H9 (cell line): Measurements from ENCODE around the gene CAPN5. TPM values are rescaled to one million over a fixed set of nuclear protein-coding genes. Genes with fewer than 3 reads are reported as not detected.

Source experiments
- DNase-seq: peaks from one replicate; pipeline ENCODE4 v3.0.0-alpha.2; 2017
- H2AFZ ChIP-seq: one replicate; pipeline ENCODE4 v1.6.1; 2013; ENCODE audit warnings: mild to moderate bottlenecking, low read length, control low read depth, moderate library complexity
- H2AK5ac ChIP-seq: 2 replicates; pipeline ENCODE4 v1.6.1; 2013; ENCODE audit warnings: low read length, control low read depth, mixed read lengths; ENCODE audit not compliant: insufficient read length
- H2BK120ac ChIP-seq: one replicate; pipeline ENCODE4 v1.6.1; 2013; ENCODE audit warnings: low read depth, mild to moderate bottlenecking, low read length, control low read depth, inconsistent platforms; ENCODE audit not compliant: poor library complexity, severe bottlenecking
- H2BK12ac ChIP-seq: 2 replicates; pipeline ENCODE4 v1.6.1; 2013; ENCODE audit warnings: low read length, control low read depth, mixed read lengths, low read depth; ENCODE audit not compliant: insufficient read length
- H2BK15ac ChIP-seq: 2 replicates; pipeline ENCODE4 v1.6.1; 2013; ENCODE audit warnings: low read depth, low read length, control low read depth
- H2BK20ac ChIP-seq: one replicate; pipeline ENCODE4 v1.6.1; 2013; ENCODE audit warnings: low read depth, mild to moderate bottlenecking, low read length, control low read depth, inconsistent platforms; ENCODE audit not compliant: poor library complexity, severe bottlenecking
- H2BK5ac ChIP-seq: 2 replicates; pipeline ENCODE4 v1.6.1; 2013; ENCODE audit warnings: low read length, control low read depth, mixed read lengths; ENCODE audit not compliant: insufficient read length
- H3K14ac ChIP-seq: 2 replicates; pipeline ENCODE4 v1.6.1; 2013; ENCODE audit warnings: low read length, control low read depth; ENCODE audit not compliant: insufficient read depth
- H3K18ac ChIP-seq: 2 replicates; pipeline ENCODE4 v1.6.1; 2013; ENCODE audit warnings: low read depth, mild to moderate bottlenecking, mixed read lengths, low read length, control low read depth; ENCODE audit not compliant: insufficient read length
- H3K23ac ChIP-seq: 2 replicates; pipeline ENCODE4 v1.6.1; 2013; ENCODE audit warnings: low read length, control low read depth, mixed read lengths, low read depth; ENCODE audit not compliant: insufficient read length
- H3K23me2 ChIP-seq: 2 replicates; pipeline ENCODE4 v1.6.1; 2013; ENCODE audit warnings: low read depth, mild to moderate bottlenecking, mixed read lengths, low read length, control low read depth; ENCODE audit not compliant: insufficient read length, poor library complexity, severe bottlenecking
- H3K27ac ChIP-seq: 2 replicates; pipeline ENCODE4 v1.5.1; 2013; ENCODE audit warnings: low read length, control low read depth, mixed read lengths, low read depth; ENCODE audit not compliant: insufficient read length
- H3K27me3 ChIP-seq: 2 replicates; pipeline ENCODE4 v1.6.1; 2013; ENCODE audit warnings: low read length, control low read depth, inconsistent platforms; ENCODE audit not compliant: insufficient read depth
- H3K4ac ChIP-seq: 2 replicates; pipeline ENCODE4 v1.6.1; 2013; ENCODE audit warnings: low read depth, mild to moderate bottlenecking, control low read depth, inconsistent platforms, low read length, moderate library complexity
- H3K4me1 ChIP-seq: 2 replicates; pipeline ENCODE4 v1.6.1; 2013; ENCODE audit warnings: low read length, control low read depth, inconsistent platforms; ENCODE audit not compliant: insufficient read depth
- H3K4me2 ChIP-seq: 2 replicates; pipeline ENCODE4 v1.6.1; 2013; ENCODE audit warnings: low read length, control low read depth, mixed read lengths; ENCODE audit not compliant: insufficient read length, insufficient read depth
- H3K56ac ChIP-seq: 2 replicates; pipeline ENCODE4 v1.6.1; 2013; ENCODE audit warnings: low read depth, mild to moderate bottlenecking, mixed read lengths, low read length, control low read depth; ENCODE audit not compliant: insufficient read length
- H3K79me1 ChIP-seq: 2 replicates; pipeline ENCODE4 v1.6.1; 2013; ENCODE audit warnings: low read depth, mild to moderate bottlenecking, moderate library complexity, low read length, control low read depth, inconsistent platforms; ENCODE audit not compliant: insufficient read depth, poor library complexity, severe bottlenecking
- H3K79me2 ChIP-seq: 2 replicates; pipeline ENCODE4 v1.6.1; 2013; ENCODE audit warnings: low read length, control low read depth, inconsistent platforms; ENCODE audit not compliant: insufficient read depth
- H3K9ac ChIP-seq: 2 replicates; pipeline ENCODE4 v1.6.1; 2013; ENCODE audit warnings: low read length, control low read depth, mixed read lengths; ENCODE audit not compliant: insufficient read length; ENCODE audit errors: extremely low read depth
- H3K9me3 ChIP-seq: one replicate; pipeline ENCODE4 v1.6.1; 2013; ENCODE audit warnings: low read depth, low read length, inconsistent platforms; ENCODE audit not compliant: control insufficient read depth
- H3T11ph ChIP-seq: one replicate; pipeline ENCODE4 v1.6.1; 2013; ENCODE audit warnings: mild to moderate bottlenecking, low read length, control low read depth, inconsistent platforms
- H4K20me1 ChIP-seq: one replicate; pipeline ENCODE4 v1.6.1; 2013; ENCODE audit not compliant: control insufficient read depth, insufficient read length, insufficient read depth
- H4K5ac ChIP-seq: 2 replicates; pipeline ENCODE4 v1.6.1; 2013; ENCODE audit warnings: low read depth, mild to moderate bottlenecking, mixed read lengths, low read length, control low read depth; ENCODE audit not compliant: insufficient read length
- H4K8ac ChIP-seq: replicated peaks from 2 replicates; pipeline ENCODE4 v1.6.1; 2013; ENCODE audit warnings: low read length, control low read depth, mixed read lengths, low read depth; ENCODE audit not compliant: insufficient read length
- H4K91ac ChIP-seq: 2 replicates; pipeline ENCODE4 v1.6.1; 2013; ENCODE audit warnings: low read depth, mild to moderate bottlenecking, moderate library complexity, mixed read lengths, low read length, control low read depth; ENCODE audit not compliant: insufficient read length
- H3K27ac Mint-ChIP-seq, 3 experiments: 2 replicates in 2 of 3; 3 replicates in 1 of 3; pipeline ENCODE4 v1.8.0; 2020 to 2021; ENCODE audit warnings: mixed read lengths in 3 of 3, mild to moderate bottlenecking in 1 of 3, moderate library complexity in 1 of 3
- H3K27me3 Mint-ChIP-seq: 2 replicates; pipeline ENCODE4 v1.8.0; 2021; ENCODE audit warnings: low read depth, mild to moderate bottlenecking, moderate library complexity, mixed read lengths
- H3K36me3 Mint-ChIP-seq, 3 experiments: 2 replicates in 2 of 3; 3 replicates in 1 of 3; pipeline ENCODE4 v1.8.0; 2020 to 2021; ENCODE audit warnings: low read depth in 3 of 3, mixed read lengths in 3 of 3; ENCODE audit not compliant: insufficient read depth in 1 of 3
- H3K4me1 Mint-ChIP-seq, 2 experiments: 2 replicates each; pipeline ENCODE4 v1.8.0; 2020; ENCODE audit warnings: mixed read lengths in 2 of 2
- H3K4me3 Mint-ChIP-seq, 2 experiments: 2 replicates in 1 of 2; 3 replicates in 1 of 2; pipeline ENCODE4 v1.8.0; 2020 to 2021; ENCODE audit warnings: mild to moderate bottlenecking in 2 of 2, mixed read lengths in 2 of 2, moderate library complexity in 1 of 2
- H3K9me3 Mint-ChIP-seq, 2 experiments: 2 replicates in 1 of 2; 3 replicates in 1 of 2; pipeline ENCODE4 v1.8.0; 2020; ENCODE audit warnings: mild to moderate bottlenecking in 2 of 2, mixed read lengths in 2 of 2, moderate library complexity in 1 of 2
- WGBS: extraction: QIAGEN DNeasy Blood & Tissue Kit; methylation state at CpG from one replicate; pipeline ENCODE4 v1.1.7; 2013; ENCODE audit warnings: missing lambda C conversion rate, low lambda C conversion rate, mixed read lengths; ENCODE audit not compliant: insufficient read length; ENCODE audit errors: extremely low coverage; 5-methylcytosine and 5-hydroxymethylcytosine counted together
- total RNA-seq: library from RNA; stranded (reverse); gene quantifications from 2 replicates; pipeline ENCODE4 v1.2.1, GENCODE V29; 2021
- TF ChIP-seq, protein P1 (sequence below): fragments of 200-600 bp; sonication (generic); conservative IDR thresholded peaks from 3 replicates; pipeline ENCODE4 v1.8.0; 2021; ENCODE audit warnings: antibody characterized with exemption, mild to moderate bottlenecking

The CAPN5 gene
- total RNA-seq, 1 experiment from 2014 or later = 16.7 TPM

DNA sequence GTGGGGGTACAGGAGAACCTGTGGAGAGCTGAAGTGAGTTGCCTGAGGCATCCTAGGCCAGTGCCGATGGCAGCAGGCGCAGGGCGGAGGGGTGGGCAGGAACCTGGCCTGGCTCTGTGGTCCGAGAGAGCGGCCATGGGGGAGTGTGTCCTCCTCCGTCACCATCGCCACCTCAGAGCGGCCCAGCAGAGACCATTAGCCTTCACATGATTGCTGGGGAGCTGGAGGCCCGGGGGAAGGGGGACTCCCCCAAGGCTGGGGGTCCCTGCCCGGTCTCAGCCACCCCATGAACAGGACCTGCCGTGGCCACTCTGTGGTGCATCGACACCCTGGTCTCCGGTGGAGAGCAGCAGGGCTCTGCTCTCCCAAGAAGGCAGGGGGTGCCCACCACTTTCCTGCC is 40.0 kb downstream of the CAPN5 start:
- Histone ChIP-seq H3K79me1 (no peaks in the 10 kb centered on the region), H2BK120ac (no peak overlapping the region), H3K14ac (no peak overlapping the region), H3K9me3 (no peaks in the 10 kb centered on the region), H2BK12ac (no peak overlapping the region), H3K27ac (no peak overlapping the region), H4K8ac (no peak overlapping the region), H3K23me2 (no peaks in the 10 kb centered on the region), H3K79me2 (no peaks in the 10 kb centered on the region), H3K27me3 (no peaks in the 10 kb centered on the region), H2BK15ac (no peak overlapping the region), H3T11ph (no peak overlapping the region), H3K4me1 (no peaks in the 10 kb centered on the region), H3K9ac (no peak overlapping the region), H2AK5ac (no peak overlapping the region), H4K20me1 (no peaks in the 10 kb centered on the region), H2BK20ac (no peak overlapping the region), H3K4me2 (no peak overlapping the region), H2BK5ac (no peak overlapping the region), H3K23ac (no peak overlapping the region), H4K5ac (no peak overlapping the region), H3K56ac (no peak overlapping the region), H3K4ac (no peak overlapping the region), H3K18ac (no peak overlapping the region), H2AFZ (no peak overlapping the region), H4K91ac (no peak overlapping the region)
- Mint-ChIP-seq H3K27ac (no peak overlapping the region), H3K4me3 (no peak overlapping the region), H3K36me3 (peaks cover 0 to 4% (median 0%) of the 10 kb centered on the region in 3 experiments; a peak in 1 of 7 replicates), H3K9me3 (no peaks in the 10 kb centered on the region), H3K27me3 (peaks cover 2% of the 10 kb centered on the region; the same call in 1 of the 2 replicates), H3K4me1 (no peaks in the 10 kb centered on the region)
- WGBS = no CpG with 5 or more reads among the region's 13 CpGs
- TF ChIP-seq, protein P1, sequence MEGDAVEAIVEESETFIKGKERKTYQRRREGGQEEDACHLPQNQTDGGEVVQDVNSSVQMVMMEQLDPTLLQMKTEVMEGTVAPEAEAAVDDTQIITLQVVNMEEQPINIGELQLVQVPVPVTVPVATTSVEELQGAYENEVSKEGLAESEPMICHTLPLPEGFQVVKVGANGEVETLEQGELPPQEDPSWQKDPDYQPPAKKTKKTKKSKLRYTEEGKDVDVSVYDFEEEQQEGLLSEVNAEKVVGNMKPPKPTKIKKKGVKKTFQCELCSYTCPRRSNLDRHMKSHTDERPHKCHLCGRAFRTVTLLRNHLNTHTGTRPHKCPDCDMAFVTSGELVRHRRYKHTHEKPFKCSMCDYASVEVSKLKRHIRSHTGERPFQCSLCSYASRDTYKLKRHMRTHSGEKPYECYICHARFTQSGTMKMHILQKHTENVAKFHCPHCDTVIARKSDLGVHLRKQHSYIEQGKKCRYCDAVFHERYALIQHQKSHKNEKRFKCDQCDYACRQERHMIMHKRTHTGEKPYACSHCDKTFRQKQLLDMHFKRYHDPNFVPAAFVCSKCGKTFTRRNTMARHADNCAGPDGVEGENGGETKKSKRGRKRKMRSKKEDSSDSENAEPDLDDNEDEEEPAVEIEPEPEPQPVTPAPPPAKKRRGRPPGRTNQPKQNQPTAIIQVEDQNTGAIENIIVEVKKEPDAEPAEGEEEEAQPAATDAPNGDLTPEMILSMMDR = no peak
- DNase-seq = no peak
